ENCODE results near the gene TRMT61B. TPM values are rescaled to one million over a fixed set of nuclear protein-coding genes. Genes with fewer than 3 reads are reported as not detected.

Gene TRMT61B
- total RNA-seq, 2 experiments from 2014 or later = 15.1 to 16.0 TPM

- no peaks in the 10 kb centered on the region for H3K36me3 Mint-ChIP-seq
- ATAC-seq (ENCODE audit: low read depth) (no peak), DNase-seq (no peak)
- no peak overlapping the region for H3K27ac Mint-ChIP-seq
- no peaks in the 10 kb centered on the region for H3K4me1 Mint-ChIP-seq
- peaks cover 2% of the 10 kb centered on the region for H3K27me3 Mint-ChIP-seq
- no peak overlapping the region for H3K4me3 Mint-ChIP-seq
- no peaks in the 10 kb centered on the region for H3K9me3 Mint-ChIP-seq
- POLR2A ChIA-PET = interaction anchor here (1.0 kb wide), 1 partner anchor 8 kb away, joined by 3 read pairs; no protein-coding TSS in a partner anchor
Measured at GRCh38 chr2:28833740-28834470, 36.2 kb downstream of the TRMT61B start.

- Mint-ChIP-seq H3K36me3 (no peaks in the 10 kb centered on the region), H3K4me1 (no peaks in the 10 kb centered on the region), H3K27ac (no peak overlapping the region), H3K9me3 (no peaks in the 10 kb centered on the region), H3K27me3 (peaks cover 18% of the 10 kb centered on the region), H3K4me3 (no peak overlapping the region)
- no peak for DNase-seq
- ATAC-seq (ENCODE audit: low read depth) = no peak
- POLR2A ChIA-PET = no interaction called here
Measured at GRCh38 chr2:28828382-28828781, 41.7 kb downstream of the TRMT61B start.

- no peak overlapping the region for H3K4me3 Mint-ChIP-seq
- POLR2A ChIA-PET = interaction anchor here (0.7 kb wide), 1 partner anchor 102 kb away, joined by 6 read pairs; no protein-coding TSS in a partner anchor
Measured at GRCh38 chr2:28824870-28825269, 45.2 kb downstream of the TRMT61B start.

GRCh38 chr2:28824207-28824606, 45.9 kb downstream of the TRMT61B start:
- POLR2A ChIA-PET = interaction anchor here (0.7 kb wide), 1 partner anchor 101 kb away, joined by 6 read pairs; no protein-coding TSS in a partner anchor

More at GRCh38 chr2:28824870-28825269, 45.2 kb downstream of the TRMT61B start:
- Mint-ChIP-seq H3K36me3 (no peaks in the 10 kb centered on the region), H3K27me3 (peaks cover 24% of the 10 kb centered on the region), H3K4me1 (peaks cover 2% of the 10 kb centered on the region), H3K9me3 (no peaks in the 10 kb centered on the region), H3K27ac (no peak overlapping the region)
- no peak for ATAC-seq (ENCODE audit: low read depth)
- DNase-seq = no peak

GRCh38 chr2:28822036-28822435, 48.1 kb downstream of the TRMT61B start:
- no peak for ATAC-seq (ENCODE audit: low read depth)
- Mint-ChIP-seq H3K36me3 (no peaks in the 10 kb centered on the region), H3K4me1 (peaks cover 2% of the 10 kb centered on the region), H3K27me3 (peaks cover 27% of the 10 kb centered on the region), H3K9me3 (no peaks in the 10 kb centered on the region), H3K27ac (no peak overlapping the region), H3K4me3 (no peak overlapping the region)
- no peak for DNase-seq
- POLR2A ChIA-PET = no interaction called here

More at GRCh38 chr2:28824207-28824606, 45.9 kb downstream of the TRMT61B start:
- Mint-ChIP-seq H3K4me1 (peaks cover 2% of the 10 kb centered on the region), H3K36me3 (no peaks in the 10 kb centered on the region), H3K27ac (no peak overlapping the region), H3K27me3 (peaks cover 24% of the 10 kb centered on the region), H3K4me3 (no peak overlapping the region), H3K9me3 (no peaks in the 10 kb centered on the region)
- ATAC-seq (ENCODE audit: low read depth) (no peak), DNase-seq (no peak)

GRCh38 chr2:28821295-28821958, 48.7 kb downstream of the TRMT61B start:
- POLR2A ChIA-PET = interaction anchor here (0.7 kb wide), 2 partner anchors 10 to 1138 kb away, joined by 3 to 4 read pairs; no protein-coding TSS in a partner anchor
- Mint-ChIP-seq H3K4me3 (no peak overlapping the region), H3K9me3 (no peaks in the 10 kb centered on the region), H3K27ac (no peak overlapping the region), H3K36me3 (no peaks in the 10 kb centered on the region), H3K27me3 (peaks cover 27% of the 10 kb centered on the region), H3K4me1 (peaks cover 2% of the 10 kb centered on the region)
- DNase-seq (no peak), ATAC-seq (ENCODE audit: low read depth) (peak; percentile 75)

- DNase-seq (no peak), ATAC-seq (ENCODE audit: low read depth) (no peak)
- peaks cover 10% of the 10 kb centered on the region for H3K27me3 Mint-ChIP-seq
- POLR2A ChIA-PET = no interaction called here
- no peaks in the 10 kb centered on the region for H3K36me3 Mint-ChIP-seq
- no peaks in the 10 kb centered on the region for H3K9me3 Mint-ChIP-seq
- H3K4me3 Mint-ChIP-seq = no peak overlapping the region
- H3K4me1 Mint-ChIP-seq = peaks cover 2% of the 10 kb centered on the region
- H3K27ac Mint-ChIP-seq = no peak overlapping the region
Measured at GRCh38 chr2:28818053-28818452, 52.1 kb downstream of the TRMT61B start.

- POLR2A ChIA-PET = interaction anchor here (1.0 kb wide), 2 partner anchors 10 to 60 kb away, joined by 3 read pairs; partner anchors contain the start of gene TRMT61B
- peaks cover 8% of the 10 kb centered on the region for H3K4me1 Mint-ChIP-seq
Measured at GRCh38 chr2:28810384-28811285, 59.5 kb downstream of the TRMT61B start, which contains the start of gene SPDYA. Gene SPDYA (plus strand): TSS chr2:28810834. CDS start chr2:28816015, 5,181 bp downstream.

GRCh38 chr2:28809927-28810326, 60.2 kb downstream of the TRMT61B start:
- no peaks in the 10 kb centered on the region for H3K9me3 Mint-ChIP-seq
- POLR2A ChIA-PET = interaction anchor here (0.7 kb wide), 2 partner anchors 11 to 81 kb away, joined by 4 to 5 read pairs; no protein-coding TSS in a partner anchor
- peaks cover 17% of the 10 kb centered on the region for H3K36me3 Mint-ChIP-seq
- no peak overlapping the region for H3K27ac Mint-ChIP-seq
- ATAC-seq (ENCODE audit: low read depth) (no peak), DNase-seq (no peak)
- peak overlapping the region; percentile 85 for H3K4me3 Mint-ChIP-seq
- H3K27me3 Mint-ChIP-seq = peaks cover 9% of the 10 kb centered on the region
- H3K4me1 Mint-ChIP-seq = peaks cover 8% of the 10 kb centered on the region

More at GRCh38 chr2:28810384-28811285, 59.5 kb downstream of the TRMT61B start, which contains the start of gene SPDYA:
- Mint-ChIP-seq H3K27ac (peak within 1 kb of the TSS; percentile 50), H3K9me3 (no peaks in the 10 kb centered on the region), H3K4me3 (peak within 1 kb of the TSS; percentile 85), H3K27me3 (peaks cover 9% of the 10 kb centered on the region), H3K36me3 (peaks cover 10% of the 10 kb centered on the region)
- DNase-seq (peak; percentile 91), ATAC-seq (ENCODE audit: low read depth) (peak; percentile 95)

GRCh38 chr2:28802975-28803429, 67.1 kb downstream of the TRMT61B start:
- Mint-ChIP-seq H3K36me3 (peaks cover 42% of the 10 kb centered on the region), H3K4me1 (peaks cover 2% of the 10 kb centered on the region), H3K4me3 (no peak overlapping the region), H3K27me3 (no peaks in the 10 kb centered on the region), H3K27ac (no peak overlapping the region), H3K9me3 (no peaks in the 10 kb centered on the region)
- ATAC-seq (ENCODE audit: low read depth) = no peak
- no peak for DNase-seq
- POLR2A ChIA-PET = no interaction called here

GRCh38 chr2:28801726-28802125, 68.4 kb downstream of the TRMT61B start:
- H3K36me3 Mint-ChIP-seq = peaks cover 53% of the 10 kb centered on the region
- H3K4me1 Mint-ChIP-seq = peaks cover 2% of the 10 kb centered on the region
- H3K4me3 Mint-ChIP-seq = no peak overlapping the region
- H3K9me3 Mint-ChIP-seq = peaks cover 2% of the 10 kb centered on the region
- DNase-seq (no peak), ATAC-seq (ENCODE audit: low read depth) (no peak)
- POLR2A ChIA-PET = interaction anchor here (0.6 kb wide), 1 partner anchor 13 kb away, joined by 3 read pairs; no protein-coding TSS in a partner anchor
- H3K27ac Mint-ChIP-seq = no peak overlapping the region
- no peaks in the 10 kb centered on the region for H3K27me3 Mint-ChIP-seq

All from activated naive CD8-positive, alpha-beta T cell treated with anti-CD3 and anti-CD28 coated beads, Interleukin-2, amount 10 ng/mL, durations not matched to agents 7 days and 5 days (primary cell).